Left ventricle myocardium inferior (tissue), 1 donor: ENCODE measurements around the gene ECM1. TPM values are rescaled to one million over a fixed set of nuclear protein-coding genes. Genes with fewer than 3 reads are reported as not detected.

Source experiments
- DNase-seq: peaks from one replicate; pipeline ENCODE4 v3.0.0-alpha.2; 2020
- H3K27ac ChIP-seq: fragments of 200-600 bp; replicated peaks from 2 replicates; pipeline ENCODE4 v1.8.0; 2021
- H3K27me3 ChIP-seq: fragments of 200-600 bp; 2 replicates; pipeline ENCODE4 v1.8.0; 2021; ENCODE audit warnings: low read depth
- H3K36me3 ChIP-seq: fragments of 200-600 bp; 2 replicates; pipeline ENCODE4 v1.8.0; 2021
- H3K4me1 ChIP-seq: fragments of 200-600 bp; 2 replicates; pipeline ENCODE4 v1.8.0; 2021
- H3K4me3 ChIP-seq: fragments of 200-600 bp; 2 replicates; pipeline ENCODE4 v1.8.0; 2021; ENCODE audit warnings: mild to moderate bottlenecking, moderate library complexity
- H3K9me3 ChIP-seq: fragments of 200-600 bp; replicated peaks from 2 replicates; pipeline ENCODE4 v1.8.0; 2021
- CTCF ChIP-seq: fragments of 200-600 bp; IDR thresholded peaks from 2 replicates; pipeline ENCODE4 v1.8.0; 2021; ENCODE audit warnings: antibody characterized with exemption, mild to moderate bottlenecking, borderline replicate concordance
- intact Hi-C: fragments of 100-400 bp; cut with micrococcal nuclease; formaldehyde crosslinking; loops from one replicate; pipeline ENCODE4 v1.11.0; 2022
- total RNA-seq: library from RNA; stranded (reverse); fragmentation: NEBNext Ultra II Directional; extraction: Animal tissue kit (Norgen Biotek cat#: 25700); gene quantifications from one replicate; pipeline ENCODE4 v1.2.1, GENCODE V29; 2021
- donor health status: DM: no; HTN: yes; CAD: no; lungs with severe emphysema.

Gene ECM1
- total RNA-seq, 1 donor from 2014 or later, result 20.1 TPM

GRCh38 chr1:150473659-150474058 is 34.2 kb upstream of the ECM1 start:
- Histone ChIP-seq H3K27ac (peak overlapping the region; percentile 80), H3K27me3 (no peaks in the 10 kb centered on the region), H3K9me3 (no peaks in the 10 kb centered on the region), H3K4me1 (peaks cover 83% of the 10 kb centered on the region), H3K4me3 (no peak overlapping the region), H3K36me3 (peaks cover 30% of the 10 kb centered on the region)
- DNase-seq, result no peak
- intact Hi-C loops, result loop anchor here (10.0 kb wide), 1 partner anchor 51 kb away; no protein-coding TSS in a partner anchor
- TF ChIP-seq CTCF, result no peak

- Histone ChIP-seq H3K27me3 (no peaks in the 10 kb centered on the region), H3K4me1 (peaks cover 75% of the 10 kb centered on the region), H3K27ac (peak overlapping the region; percentile 80), H3K9me3 (no peaks in the 10 kb centered on the region), H3K4me3 (no peak overlapping the region), H3K36me3 (peaks cover 30% of the 10 kb centered on the region)
- intact Hi-C loops, result loop anchor here (10.0 kb wide), 1 partner anchor 50 kb away; no protein-coding TSS in a partner anchor
- no peak for TF ChIP-seq CTCF
- DNase-seq, result no peak
Measured at GRCh38 chr1:150474869-150475268, 33.0 kb upstream of the ECM1 start.

GRCh38 chr1:150476754-150477153 is 31.2 kb upstream of the ECM1 start:
- peaks cover 16% of the 10 kb centered on the region for H3K36me3 ChIP-seq
- peaks cover 60% of the 10 kb centered on the region for H3K4me1 ChIP-seq
- H3K4me3 ChIP-seq, result no peak overlapping the region
- no peak for TF ChIP-seq CTCF
- intact Hi-C loops, result loop anchor here (10.0 kb wide), 1 partner anchor 48 kb away; no protein-coding TSS in a partner anchor
- no peaks in the 10 kb centered on the region for H3K27me3 ChIP-seq
- no peak for DNase-seq
- no peaks in the 10 kb centered on the region for H3K9me3 ChIP-seq
- H3K27ac ChIP-seq, result peak overlapping the region; percentile 67

- Histone ChIP-seq H3K36me3 (peaks cover 10% of the 10 kb centered on the region), H3K4me1 (peaks cover 56% of the 10 kb centered on the region), H3K27me3 (no peaks in the 10 kb centered on the region), H3K9me3 (no peaks in the 10 kb centered on the region), H3K27ac (peak overlapping the region; percentile 67), H3K4me3 (no peak overlapping the region)
- intact Hi-C loops, result loop anchor here (10.0 kb wide), 1 partner anchor 47 kb away; no protein-coding TSS in a partner anchor
- peak; percentile 31 for DNase-seq
- TF ChIP-seq CTCF, result no peak
Measured at GRCh38 chr1:150477320-150477719, 30.6 kb upstream of the ECM1 start.

GRCh38 chr1:150477733-150478132 is 30.2 kb upstream of the ECM1 start:
- intact Hi-C loops, result loop anchor here (10.0 kb wide), 1 partner anchor 47 kb away; no protein-coding TSS in a partner anchor
- DNase-seq, result no peak
- H3K4me1 ChIP-seq, result peaks cover 52% of the 10 kb centered on the region
- H3K9me3 ChIP-seq, result no peaks in the 10 kb centered on the region
- peak overlapping the region; percentile 67 for H3K27ac ChIP-seq
- no peak for TF ChIP-seq CTCF
- H3K4me3 ChIP-seq, result no peak overlapping the region
- H3K36me3 ChIP-seq, result peaks cover 6% of the 10 kb centered on the region
- H3K27me3 ChIP-seq, result no peaks in the 10 kb centered on the region
